ENCODE data around the gene ANO4.
A peak's percentile ranks its signal among the peaks of the same experiment; 100 is the strongest.
"Not testable (repeated sequence)": the region's sequence is repeated elsewhere in the genome, so short reads cannot be mapped to it uniquely, and the experiment has no call there.

ANO4 gene

GRCh38 chr12:101019667-101020066 is 225.1 kb downstream of the ANO4 start:
- Histone ChIP-seq H3K4me3 (no peak overlapping the region), H3K27ac (peak overlapping the region in 1 of 21 experiments; percentile 11)

- Histone ChIP-seq H3K27ac (peak overlapping the region in 3 of 21 experiments; percentile 6 to 67 (median 13)), H3K4me3 (no peak overlapping the region)
Measured at GRCh38 chr12:101021442-101021841, 226.9 kb downstream of the ANO4 start.

- Histone ChIP-seq H3K4me3 (no peak overlapping the region), H3K27ac (peak overlapping the region in 1 of 21 experiments; percentile 35)
Measured at GRCh38 chr12:101021911-101022388, 227.4 kb downstream of the ANO4 start.

- Histone ChIP-seq H3K4me3 (no peak overlapping the region), H3K27ac (no peak overlapping the region)
Measured at GRCh38 chr12:101027200-101027599, 232.6 kb downstream of the ANO4 start.

- no peak overlapping the region for H3K4me3 ChIP-seq
- H3K27ac ChIP-seq: no peak overlapping the region
Measured at GRCh38 chr12:101027816-101028215, 233.2 kb downstream of the ANO4 start.

- H3K4me3 ChIP-seq: no peak overlapping the region
- no peak overlapping the region for H3K27ac ChIP-seq
Measured at GRCh38 chr12:101038289-101038871, 243.8 kb downstream of the ANO4 start.

DNA sequence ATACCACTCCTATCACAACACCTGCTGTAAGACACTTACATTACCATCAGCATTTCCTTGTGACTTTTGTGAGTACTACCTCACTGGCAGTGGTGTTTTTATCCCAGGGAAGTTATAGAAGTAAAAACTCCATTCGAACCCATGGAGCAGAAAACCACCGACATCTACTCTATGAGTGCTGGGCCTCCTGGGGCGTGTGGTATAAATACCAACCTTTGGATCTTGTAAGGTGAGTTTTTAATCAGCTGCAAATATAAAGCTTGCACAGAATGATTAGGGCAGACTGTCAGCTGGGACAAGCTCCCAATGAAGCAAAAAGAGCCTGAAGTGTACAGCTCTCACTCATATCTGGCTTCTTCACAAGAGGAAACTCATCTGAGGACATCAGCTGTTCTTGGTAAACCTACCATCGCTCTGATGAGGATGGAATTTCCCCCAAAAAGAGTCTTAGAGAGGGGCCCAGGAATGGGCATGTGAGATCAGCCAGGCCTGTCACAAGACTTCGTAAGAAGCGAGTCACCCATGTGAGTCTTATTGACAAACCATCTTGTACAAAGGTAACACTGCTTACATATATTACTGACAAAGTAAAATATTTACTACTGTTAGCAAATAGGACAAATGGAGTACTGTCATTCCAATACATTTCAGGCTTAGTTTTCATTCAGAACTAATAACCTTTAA is 245.4 kb downstream of the ANO4 start:
- no peak overlapping the region for H3K4me3 ChIP-seq
- no peak overlapping the region for H3K27ac ChIP-seq

DNA sequence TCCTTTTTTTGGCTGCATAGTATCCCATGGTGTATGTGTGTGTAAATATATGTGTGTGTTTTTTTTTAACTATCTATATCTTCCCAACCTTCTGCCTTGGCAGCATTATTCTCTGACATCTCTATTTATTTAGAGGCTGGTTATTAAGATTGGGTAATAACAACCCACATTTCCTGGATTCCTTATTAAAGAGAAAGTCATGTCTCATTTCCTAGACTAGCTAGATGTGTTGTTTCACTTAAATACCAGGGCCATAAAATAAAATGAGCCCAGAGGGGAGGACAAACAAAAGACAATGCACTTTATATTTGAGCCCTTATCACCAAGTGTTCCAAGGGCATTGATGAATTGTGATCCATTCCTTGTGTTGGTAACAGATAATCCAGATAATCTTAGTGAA is 246.4 kb downstream of the ANO4 start:
- Histone ChIP-seq H3K27ac (no peak overlapping the region), H3K4me3 (no peak overlapping the region)

- H3K27ac ChIP-seq: no peak overlapping the region
- no peak overlapping the region for H3K4me3 ChIP-seq
Measured at GRCh38 chr12:101042211-101042610, 247.6 kb downstream of the ANO4 start.

DNA sequence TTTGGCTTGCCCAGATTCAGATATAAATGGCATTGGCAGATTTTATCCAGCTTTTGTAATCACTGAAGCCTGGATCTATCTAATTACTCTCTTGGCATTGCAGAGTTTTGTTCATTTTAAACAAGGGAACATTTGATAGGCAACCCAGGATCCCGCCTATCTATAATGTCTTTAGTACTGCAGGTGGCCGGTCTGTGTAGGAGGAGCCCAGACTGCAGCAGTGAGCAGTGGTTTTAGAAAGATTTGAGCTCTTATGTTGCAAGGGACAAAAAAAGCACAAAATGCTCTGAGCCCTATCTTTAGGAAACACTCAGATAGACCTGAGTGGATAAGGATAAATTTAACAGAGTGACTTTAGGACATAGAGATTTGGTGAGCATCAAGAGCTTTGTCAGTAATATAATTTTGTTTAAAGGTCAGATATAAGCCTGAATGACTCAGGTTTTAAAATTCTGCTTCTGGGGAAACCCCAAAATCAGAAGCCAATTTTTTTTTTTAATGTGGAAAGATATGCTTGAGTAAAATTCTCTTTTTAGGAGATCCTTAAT is 250.0 kb downstream of the ANO4 start:
- Histone ChIP-seq H3K27ac (no peak overlapping the region), H3K4me3 (no peak overlapping the region)

DNA sequence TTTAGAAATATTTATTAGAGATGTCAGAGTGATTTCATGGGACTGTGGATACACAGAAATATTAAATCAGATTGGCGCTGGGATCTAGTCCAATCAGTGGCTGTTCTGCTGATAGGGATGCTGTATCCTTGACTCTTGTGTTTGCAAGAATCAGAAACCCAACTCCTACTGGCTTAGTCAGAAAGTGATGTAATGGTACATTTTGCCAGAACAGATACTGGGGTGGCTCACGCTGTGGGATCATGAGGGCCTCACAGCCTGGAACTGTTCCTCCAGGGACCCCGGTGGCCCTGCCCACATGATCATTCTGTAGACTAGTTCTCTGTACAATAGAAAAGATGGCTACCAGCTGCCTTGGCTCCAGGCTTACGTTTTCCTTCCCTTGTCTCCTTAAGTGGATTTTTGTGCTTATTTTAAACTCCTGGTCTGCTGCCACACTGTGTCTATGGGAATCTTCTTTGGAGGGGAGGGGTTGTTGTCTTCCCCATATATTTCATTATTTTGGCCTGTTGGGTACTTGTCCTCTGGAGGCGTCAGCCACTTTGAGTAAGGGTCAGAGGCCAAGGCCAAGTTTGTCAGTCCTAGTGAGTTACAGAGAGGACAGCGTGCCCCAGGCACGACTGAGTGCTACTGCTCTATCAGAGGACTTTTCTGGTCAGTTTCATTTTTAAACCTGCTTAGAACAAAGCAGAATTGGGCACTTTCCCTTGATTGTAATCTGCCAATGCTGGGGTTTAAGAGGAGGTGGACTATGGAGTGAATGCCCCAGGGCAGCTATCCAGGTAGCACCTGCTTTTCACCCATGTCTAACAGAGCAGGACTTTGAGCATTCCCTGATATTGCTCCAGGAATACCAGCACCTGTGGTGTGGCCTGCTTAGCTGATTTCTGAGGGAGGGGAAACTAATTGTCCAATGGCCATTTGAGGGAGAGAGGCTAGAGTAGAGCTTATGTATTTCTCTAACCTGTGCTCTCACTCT is 251.2 kb downstream of the ANO4 start:
- no peak overlapping the region for H3K27ac ChIP-seq
- H3K4me3 ChIP-seq: no peak overlapping the region

DNA sequence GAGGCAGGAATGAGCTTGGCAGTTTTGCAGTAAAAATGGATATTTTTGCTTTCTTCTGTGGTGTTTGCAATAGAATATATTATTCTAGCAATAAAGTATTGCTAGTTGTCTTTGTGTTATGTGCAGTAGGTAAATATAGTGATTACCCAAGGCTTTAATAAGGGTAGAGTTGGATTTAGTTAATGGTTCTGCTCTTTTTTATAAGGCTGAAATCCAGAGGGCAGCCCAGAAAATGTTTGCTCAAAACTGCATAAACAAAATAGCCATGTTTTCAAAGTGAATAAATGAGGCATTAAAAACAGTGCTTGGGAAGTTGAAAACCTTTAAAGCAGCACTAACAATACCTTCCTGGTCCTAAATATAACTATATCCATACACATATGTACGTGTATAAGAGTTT is 253.1 kb downstream of the ANO4 start:
- Histone ChIP-seq H3K27ac (no peak overlapping the region), H3K4me3 (no peak overlapping the region)

- H3K4me3 ChIP-seq: no peak overlapping the region
- no peak overlapping the region for H3K27ac ChIP-seq
Measured at GRCh38 chr12:101050631-101051030, 256.1 kb downstream of the ANO4 start.

DNA sequence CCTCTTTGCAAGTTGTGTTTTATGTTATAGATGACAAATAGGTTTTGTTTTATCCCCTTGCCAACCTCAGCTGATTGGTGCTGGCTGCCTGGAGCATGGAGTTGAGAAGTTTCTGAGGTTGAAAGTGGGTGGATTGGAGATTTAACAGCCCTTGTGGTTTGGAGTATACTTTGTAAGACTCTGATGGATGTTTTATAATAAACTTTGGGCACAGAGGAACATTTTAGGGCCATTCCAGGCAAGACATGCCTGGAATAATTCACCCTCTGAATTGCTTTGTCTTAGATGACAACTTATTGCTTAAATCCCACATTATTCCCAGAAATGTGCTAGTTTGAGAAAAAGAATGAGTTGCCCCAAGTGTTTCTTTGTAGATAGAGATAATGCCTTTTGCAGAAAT is 256.6 kb downstream of the ANO4 start:
- Histone ChIP-seq H3K4me3 (no peak overlapping the region), H3K27ac (peak overlapping the region in 1 of 21 experiments; percentile 76)

DNA sequence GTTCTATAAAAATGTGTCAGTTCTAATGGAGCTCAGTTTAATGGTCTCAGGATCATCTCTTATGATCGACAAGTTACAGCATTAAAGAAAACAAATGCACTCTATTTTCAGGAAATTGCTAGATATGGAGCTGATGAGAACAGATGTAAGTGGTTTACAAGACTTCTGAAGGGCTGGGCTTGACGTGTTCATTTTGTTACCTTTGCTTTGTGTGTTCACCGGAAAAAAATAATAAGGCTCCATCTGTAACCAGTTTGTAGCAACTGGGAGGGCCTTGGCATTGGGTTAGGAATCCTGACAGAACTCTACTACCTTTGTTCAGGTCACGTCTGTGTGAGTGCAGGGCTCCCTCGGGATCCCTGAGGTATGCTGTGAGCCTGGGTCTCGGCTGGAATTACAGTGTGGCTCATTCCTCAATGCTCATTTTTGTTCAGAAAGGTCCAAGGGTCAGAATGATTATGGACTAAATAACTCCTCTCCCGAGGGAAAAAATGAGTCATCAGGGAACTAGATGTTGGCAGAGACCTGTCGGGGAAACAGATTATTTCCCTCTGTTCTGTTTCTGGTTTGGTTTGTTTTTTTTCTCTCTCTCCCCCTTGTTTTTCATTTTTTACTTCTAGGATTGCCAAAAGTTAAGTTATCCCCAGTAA is 257.4 kb downstream of the ANO4 start:
- H3K27ac ChIP-seq: peak overlapping the region in 8 of 21 experiments; percentile 0 to 76 (median 34)
- H3K4me3 ChIP-seq: no peak overlapping the region

DNA sequence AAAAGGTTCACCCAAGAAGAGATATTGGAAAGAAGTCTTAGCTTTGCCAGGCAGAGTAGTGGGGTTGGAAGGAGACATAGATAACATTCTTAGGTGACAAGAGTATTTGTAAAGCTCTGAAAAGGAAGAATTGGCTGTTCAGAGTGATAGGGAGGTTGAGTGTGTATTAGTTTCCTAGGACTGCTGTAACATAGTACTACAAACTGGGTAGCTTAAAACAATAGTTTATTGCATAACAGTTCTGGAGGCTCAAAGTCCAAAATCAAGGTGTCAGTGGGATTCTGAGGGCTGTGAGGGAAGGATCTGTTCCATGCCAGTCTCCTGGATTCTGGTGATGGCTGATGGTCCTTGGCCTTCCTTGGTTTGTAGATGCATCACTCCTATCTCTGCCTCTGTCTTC is 258.6 kb downstream of the ANO4 start:
- H3K4me3 ChIP-seq: no peak overlapping the region
- peak overlapping the region in 1 of 21 experiments; percentile 16 for H3K27ac ChIP-seq

DNA sequence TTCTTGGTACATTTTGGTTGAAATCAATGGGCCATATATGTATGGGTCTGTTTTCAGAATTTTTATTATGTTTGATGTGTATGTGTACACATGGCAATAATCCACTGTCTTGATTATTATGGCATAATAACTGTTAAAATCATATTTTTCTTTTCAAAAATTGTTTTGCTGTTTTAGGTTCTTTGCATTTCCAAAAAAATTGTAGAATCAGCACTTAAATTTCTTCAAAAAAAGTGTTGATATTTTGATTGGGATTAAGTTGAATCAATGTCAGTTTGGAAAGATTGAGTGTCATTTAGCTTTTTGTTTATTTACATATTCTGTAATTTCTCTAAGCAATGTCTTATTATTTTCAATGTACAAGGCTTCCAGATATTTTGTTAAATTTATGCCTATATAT is 261.4 kb downstream of the ANO4 start:
- Histone ChIP-seq H3K4me3 (no peak overlapping the region), H3K27ac (no peak overlapping the region)

GRCh38 chr12:101062508-101062907 is 267.9 kb downstream of the ANO4 start:
- H3K27ac ChIP-seq, H3K4me3 ChIP-seq: not testable (repeated sequence)

DNA sequence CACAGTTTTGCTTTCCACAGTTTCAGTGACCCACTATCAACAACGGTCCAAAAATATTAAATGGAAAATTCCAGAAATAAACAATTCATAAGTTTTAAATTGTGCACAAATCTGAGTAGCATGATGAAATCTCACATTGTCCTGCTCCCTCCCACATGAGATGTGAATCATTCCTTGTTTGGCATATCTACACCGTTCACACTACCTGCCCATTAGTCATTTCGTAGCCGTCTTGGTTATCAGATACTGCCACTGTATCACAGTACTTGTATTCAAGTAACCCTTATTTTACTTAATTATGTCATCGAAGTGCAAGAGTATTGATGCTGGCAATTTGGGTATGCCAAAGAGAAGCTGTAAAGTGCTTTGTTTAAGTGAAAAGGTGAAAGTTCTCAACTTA is 270.1 kb downstream of the ANO4 start:
- Histone ChIP-seq H3K27ac (no peak overlapping the region), H3K4me3 (no peak overlapping the region)

- H3K4me3 ChIP-seq: no peak overlapping the region
- no peak overlapping the region for H3K27ac ChIP-seq
Measured at GRCh38 chr12:101066489-101066888, 271.9 kb downstream of the ANO4 start.
